Liver (tissue), 3 donors: ENCODE results near the gene RELT.

Experiments
- EGR1 ChIP-seq, 2 donors: IDR thresholded peaks; 2 replicates each; pipeline ENCODE4 v1.6.1; 2016 to 2018; ENCODE audit warnings: antibody characterized with exemption in 2 of 2, low read depth in 2 of 2
- MAX ChIP-seq: IDR thresholded peaks from 2 replicates; pipeline ENCODE4 v1.6.1; 2016; ENCODE audit warnings: antibody characterized with exemption
- REST ChIP-seq: IDR thresholded peaks from 2 replicates; pipeline ENCODE4 v1.6.1; 2016; ENCODE audit warnings: antibody characterized with exemption, mild to moderate bottlenecking
- TAF1 ChIP-seq: conservative IDR thresholded peaks from 2 replicates; pipeline ENCODE4 v1.6.1; 2016; ENCODE audit warnings: antibody characterized with exemption, mild to moderate bottlenecking
- TF ChIP-seq, protein P1 (sequence below): fragments of 150-350 bp; IDR thresholded peaks from 2 replicates; pipeline ENCODE4 v1.5.1; 2017; ENCODE audit warnings: improper control_type of control experiment, low read depth, low read length; ENCODE audit not compliant: missing input control
- donor health status: healthy.
- donor health status: healthy.

- TF ChIP-seq, protein P1, sequence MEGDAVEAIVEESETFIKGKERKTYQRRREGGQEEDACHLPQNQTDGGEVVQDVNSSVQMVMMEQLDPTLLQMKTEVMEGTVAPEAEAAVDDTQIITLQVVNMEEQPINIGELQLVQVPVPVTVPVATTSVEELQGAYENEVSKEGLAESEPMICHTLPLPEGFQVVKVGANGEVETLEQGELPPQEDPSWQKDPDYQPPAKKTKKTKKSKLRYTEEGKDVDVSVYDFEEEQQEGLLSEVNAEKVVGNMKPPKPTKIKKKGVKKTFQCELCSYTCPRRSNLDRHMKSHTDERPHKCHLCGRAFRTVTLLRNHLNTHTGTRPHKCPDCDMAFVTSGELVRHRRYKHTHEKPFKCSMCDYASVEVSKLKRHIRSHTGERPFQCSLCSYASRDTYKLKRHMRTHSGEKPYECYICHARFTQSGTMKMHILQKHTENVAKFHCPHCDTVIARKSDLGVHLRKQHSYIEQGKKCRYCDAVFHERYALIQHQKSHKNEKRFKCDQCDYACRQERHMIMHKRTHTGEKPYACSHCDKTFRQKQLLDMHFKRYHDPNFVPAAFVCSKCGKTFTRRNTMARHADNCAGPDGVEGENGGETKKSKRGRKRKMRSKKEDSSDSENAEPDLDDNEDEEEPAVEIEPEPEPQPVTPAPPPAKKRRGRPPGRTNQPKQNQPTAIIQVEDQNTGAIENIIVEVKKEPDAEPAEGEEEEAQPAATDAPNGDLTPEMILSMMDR = no peak
- TF ChIP-seq MAX = no peak
- TF ChIP-seq EGR1 (IDR thresholded peaks at IDR 0.05; ENCODE audit: low read depth in 2 of 2) = no peak
- no peak for TF ChIP-seq TAF1
- no peak for TF ChIP-seq REST
These were observed 34.4 kb downstream of the RELT start for GRCh38 chr11:73410627-73411026.
